HUES64 (cell line): ENCODE results near the gene SDK1.
A peak's percentile ranks its signal among the peaks of the same experiment; 100 is the strongest.
"Not testable (repeated sequence)": the region's sequence is repeated elsewhere in the genome, so short reads cannot be mapped to it uniquely, and the experiment has no call there.

Experiments
- H3K27ac ChIP-seq: 2 replicates; pipeline ENCODE4 v1.7.0; 2013; ENCODE audit warnings: low read depth, low read length, inconsistent platforms
- H3K27me3 ChIP-seq: 2 replicates; pipeline ENCODE4 v1.6.1; 2013; ENCODE audit warnings: mild to moderate bottlenecking, low read length; ENCODE audit not compliant: insufficient read depth
- H3K36me3 ChIP-seq: 2 replicates; pipeline ENCODE4 v1.6.1; 2013; ENCODE audit warnings: mild to moderate bottlenecking, low read length; ENCODE audit not compliant: insufficient read depth
- H3K4me1 ChIP-seq: 2 replicates; pipeline ENCODE4 v1.6.1; 2013; ENCODE audit warnings: mild to moderate bottlenecking, low read length, moderate library complexity; ENCODE audit not compliant: insufficient read depth
- H3K4me3 ChIP-seq: 2 replicates; pipeline ENCODE4 v1.5.1; 2013; ENCODE audit warnings: mild to moderate bottlenecking, low read length, moderate library complexity
- H3K9ac ChIP-seq: 2 replicates; pipeline ENCODE4 v1.6.1; 2013; ENCODE audit warnings: mild to moderate bottlenecking, low read depth, low read length
- H3K9me3 ChIP-seq: 2 replicates; pipeline ENCODE4 v1.6.1; 2013; ENCODE audit warnings: low read depth, low read length; ENCODE audit not compliant: insufficient read depth
- WGBS: fragments of 150-250, 120-280 bp; methylation state at CpG from one replicate; pipeline ENCODE4 v1.1.7; 2013; ENCODE audit warnings: missing lambda C conversion rate; 5-methylcytosine and 5-hydroxymethylcytosine counted together

Gene SDK1

GRCh38 chr7:3730276-3730675, 429.2 kb downstream of the SDK1 start:
- no peaks in the 10 kb centered on the region for H3K36me3 ChIP-seq
- 95% methylated on average over 3 of the region's 3 CpGs for WGBS
- H3K4me1 ChIP-seq, result no peaks in the 10 kb centered on the region; the same call in 1 of the 2 replicates
- H3K9ac ChIP-seq, result no peak overlapping the region
- no peak overlapping the region for H3K4me3 ChIP-seq
- no peaks in the 10 kb centered on the region for H3K27me3 ChIP-seq
- no peaks in the 10 kb centered on the region for H3K9me3 ChIP-seq
- H3K27ac ChIP-seq, result no peak overlapping the region

- no peaks in the 10 kb centered on the region; the same call in 1 of the 2 replicates for H3K4me1 ChIP-seq
- no peaks in the 10 kb centered on the region for H3K27me3 ChIP-seq
- no peak overlapping the region for H3K9ac ChIP-seq
- H3K9me3 ChIP-seq, result no peaks in the 10 kb centered on the region; the same call in 1 of the 2 replicates
- WGBS, result 98% methylated on average over 9 of the region's 9 CpGs
- H3K27ac ChIP-seq, result no peak overlapping the region
- no peaks in the 10 kb centered on the region for H3K36me3 ChIP-seq
- no peak overlapping the region for H3K4me3 ChIP-seq
Measured at GRCh38 chr7:3732395-3733005, 431.4 kb downstream of the SDK1 start.

- 94% methylated on average over 11 of the region's 11 CpGs for WGBS
- no peaks in the 10 kb centered on the region for H3K36me3 ChIP-seq
- peaks cover 6% of the 10 kb centered on the region; the same call in 1 of the 2 replicates for H3K9me3 ChIP-seq
- H3K4me3 ChIP-seq, result no peak overlapping the region
- H3K27me3 ChIP-seq, result no peaks in the 10 kb centered on the region
- no peak overlapping the region for H3K27ac ChIP-seq
- H3K9ac ChIP-seq, result no peak overlapping the region
- H3K4me1 ChIP-seq, result no peaks in the 10 kb centered on the region; the same call in 1 of the 2 replicates
Measured at GRCh38 chr7:3733541-3734140, 432.6 kb downstream of the SDK1 start.

- H3K36me3 ChIP-seq, result no peaks in the 10 kb centered on the region
- H3K4me3 ChIP-seq, result no peak overlapping the region
- no peaks in the 10 kb centered on the region for H3K27me3 ChIP-seq
- no peak overlapping the region for H3K27ac ChIP-seq
- H3K4me1 ChIP-seq, result no peaks in the 10 kb centered on the region
- no peak overlapping the region for H3K9ac ChIP-seq
- peaks cover 20% of the 10 kb centered on the region for H3K9me3 ChIP-seq
- WGBS, result no CpG with 5 or more reads among the region's 1 CpG
Measured at GRCh38 chr7:3738964-3739363, 437.9 kb downstream of the SDK1 start.

GRCh38 chr7:3739983-3740382, 438.9 kb downstream of the SDK1 start:
- H3K27ac ChIP-seq, result no peak overlapping the region
- no peak overlapping the region for H3K9ac ChIP-seq
- no peak overlapping the region for H3K4me3 ChIP-seq
- peaks cover 20% of the 10 kb centered on the region for H3K9me3 ChIP-seq
- H3K36me3 ChIP-seq, result no peaks in the 10 kb centered on the region
- 99% methylated on average over 2 of the region's 2 CpGs for WGBS
- H3K27me3 ChIP-seq, result no peaks in the 10 kb centered on the region
- no peaks in the 10 kb centered on the region for H3K4me1 ChIP-seq

GRCh38 chr7:3747467-3747866, 446.4 kb downstream of the SDK1 start:
- Histone ChIP-seq H3K36me3 (no peaks in the 10 kb centered on the region), H3K9me3 (no peaks in the 10 kb centered on the region), H3K27ac (no peak overlapping the region), H3K4me1 (no peaks in the 10 kb centered on the region), H3K9ac (no peak overlapping the region), H3K4me3 (no peak overlapping the region), H3K27me3 (no peaks in the 10 kb centered on the region)
- 86% methylated on average over 2 of the region's 2 CpGs for WGBS

GRCh38 chr7:3748389-3748788, 447.3 kb downstream of the SDK1 start:
- no peak overlapping the region for H3K27ac ChIP-seq
- no peaks in the 10 kb centered on the region for H3K27me3 ChIP-seq
- H3K36me3 ChIP-seq, result no peaks in the 10 kb centered on the region
- no peak overlapping the region for H3K4me3 ChIP-seq
- WGBS, result 100% methylated on average over 2 of the region's 2 CpGs
- no peaks in the 10 kb centered on the region for H3K4me1 ChIP-seq
- no peak overlapping the region for H3K9ac ChIP-seq
- no peaks in the 10 kb centered on the region for H3K9me3 ChIP-seq

GRCh38 chr7:3753868-3754267, 452.8 kb downstream of the SDK1 start:
- Histone ChIP-seq H3K4me3 (no peak overlapping the region), H3K27ac (no peak overlapping the region), H3K36me3 (no peaks in the 10 kb centered on the region), H3K27me3 (no peaks in the 10 kb centered on the region), H3K9me3 (no peaks in the 10 kb centered on the region), H3K9ac (no peak overlapping the region), H3K4me1 (peaks cover 14% of the 10 kb centered on the region)
- no CpG with 5 or more reads among the region's 1 CpG for WGBS

GRCh38 chr7:3754493-3755341, 453.7 kb downstream of the SDK1 start:
- Histone ChIP-seq H3K9me3 (no peaks in the 10 kb centered on the region), H3K27me3 (no peaks in the 10 kb centered on the region), H3K9ac (no peak overlapping the region), H3K36me3 (no peaks in the 10 kb centered on the region), H3K27ac (peak overlapping the region; percentile 50; the same call in 1 of the 2 replicates), H3K4me3 (no peak overlapping the region), H3K4me1 (peaks cover 14% of the 10 kb centered on the region)
- 63% methylated on average over 15 of the region's 15 CpGs for WGBS

- WGBS, result 95% methylated on average over 8 of the region's 8 CpGs
- H3K27me3 ChIP-seq, H3K4me3 ChIP-seq: not testable (repeated sequence)
Measured at GRCh38 chr7:3755778-3756453, 454.9 kb downstream of the SDK1 start.

GRCh38 chr7:3757059-3757458, 456.0 kb downstream of the SDK1 start:
- Histone ChIP-seq H3K9ac (no peak overlapping the region), H3K9me3 (no peaks in the 10 kb centered on the region), H3K27ac (no peak overlapping the region), H3K4me3 (no peak overlapping the region), H3K27me3 (no peaks in the 10 kb centered on the region), H3K4me1 (peaks cover 14% of the 10 kb centered on the region), H3K36me3 (no peaks in the 10 kb centered on the region)
- WGBS, result 95% methylated on average over 3 of the region's 3 CpGs

More at GRCh38 chr7:3755778-3756453, 454.9 kb downstream of the SDK1 start:
- H3K27ac ChIP-seq, H3K9ac ChIP-seq, H3K36me3 ChIP-seq, H3K9me3 ChIP-seq: not testable (repeated sequence)
- H3K4me1 ChIP-seq, result peaks cover 14% of the 10 kb centered on the region
